NCI-H2029 treated with DMSO at 0.1 percent for 48 hours (cell line): Measurements from ENCODE around the gene KIFC1.

Experiments used
- DNase-seq: peaks from one replicate; lab custom pipeline; 2025; lab: John Stamatoyannopoulos, UW

KIFC1 gene

GRCh38 chr6:33410711-33411631 lies 19.3 kb downstream of the KIFC1 start, which contains the start of gene PHF1:
PHF1 (plus strand) TSS chr6:33411014; CDS start chr6:33412264, 1,250 bp downstream.
- DNase-seq: no peak

GRCh38 chr6:33411632-33412005 lies 20.0 kb downstream of the KIFC1 start:
- no peak for DNase-seq

GRCh38 chr6:33412140-33413009 lies 20.8 kb downstream of the KIFC1 start:
- DNase-seq: no peak

GRCh38 chr6:33413241-33414120 lies 21.9 kb downstream of the KIFC1 start:
- no peak for DNase-seq

DNA sequence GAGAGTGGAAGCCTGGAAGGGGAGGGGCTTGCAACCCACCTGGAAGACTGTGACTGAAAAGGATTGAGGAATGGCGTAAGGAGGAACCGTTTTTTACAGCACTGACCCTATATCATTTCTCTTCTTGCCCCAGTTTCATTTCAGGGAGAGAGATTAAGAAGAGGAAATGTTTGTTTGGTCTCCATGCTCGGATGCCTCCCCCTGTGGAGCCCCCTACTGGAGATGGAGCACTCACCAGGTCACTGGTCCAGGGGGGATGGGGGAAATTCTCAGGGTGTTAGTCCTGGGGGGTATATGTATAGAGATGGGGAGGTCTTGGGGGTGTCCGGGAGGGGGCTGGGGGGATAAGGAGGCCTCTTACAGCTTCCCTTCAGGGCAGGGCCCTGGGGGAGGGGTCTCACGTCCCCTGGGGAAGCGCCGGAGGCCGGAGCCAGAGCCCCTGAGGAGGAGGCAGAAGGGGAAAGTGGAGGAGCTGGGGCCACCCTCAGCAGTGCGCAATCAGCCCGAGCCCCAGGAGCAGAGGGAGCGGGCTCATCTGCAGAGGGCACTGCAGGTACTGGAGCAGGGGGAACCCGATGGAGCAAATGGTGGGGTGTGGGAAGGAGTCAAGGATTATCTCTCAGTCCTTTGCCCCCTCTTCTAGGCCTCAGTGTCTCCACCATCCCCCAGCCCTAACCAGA lies 23.1 kb downstream of the KIFC1 start:
- DNase-seq: no peak

DNA sequence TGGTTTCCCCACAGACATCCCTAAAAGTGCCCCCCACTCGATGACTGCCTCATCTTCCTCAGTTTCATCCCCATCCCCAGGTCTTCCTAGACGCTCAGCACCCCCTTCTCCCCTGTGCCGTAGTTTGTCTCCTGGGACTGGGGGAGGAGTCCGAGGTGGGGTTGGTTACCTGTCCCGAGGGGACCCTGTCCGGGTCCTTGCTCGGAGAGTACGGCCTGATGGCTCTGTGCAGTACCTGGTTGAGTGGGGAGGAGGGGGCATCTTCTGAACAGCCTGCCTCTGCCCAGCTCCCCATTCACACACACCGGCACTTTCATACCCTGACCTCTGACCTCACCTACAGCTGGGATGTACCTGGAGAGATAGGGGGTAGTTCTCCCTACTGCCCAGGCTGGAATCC lies 24.2 kb downstream of the KIFC1 start:
- no peak for DNase-seq

DNA sequence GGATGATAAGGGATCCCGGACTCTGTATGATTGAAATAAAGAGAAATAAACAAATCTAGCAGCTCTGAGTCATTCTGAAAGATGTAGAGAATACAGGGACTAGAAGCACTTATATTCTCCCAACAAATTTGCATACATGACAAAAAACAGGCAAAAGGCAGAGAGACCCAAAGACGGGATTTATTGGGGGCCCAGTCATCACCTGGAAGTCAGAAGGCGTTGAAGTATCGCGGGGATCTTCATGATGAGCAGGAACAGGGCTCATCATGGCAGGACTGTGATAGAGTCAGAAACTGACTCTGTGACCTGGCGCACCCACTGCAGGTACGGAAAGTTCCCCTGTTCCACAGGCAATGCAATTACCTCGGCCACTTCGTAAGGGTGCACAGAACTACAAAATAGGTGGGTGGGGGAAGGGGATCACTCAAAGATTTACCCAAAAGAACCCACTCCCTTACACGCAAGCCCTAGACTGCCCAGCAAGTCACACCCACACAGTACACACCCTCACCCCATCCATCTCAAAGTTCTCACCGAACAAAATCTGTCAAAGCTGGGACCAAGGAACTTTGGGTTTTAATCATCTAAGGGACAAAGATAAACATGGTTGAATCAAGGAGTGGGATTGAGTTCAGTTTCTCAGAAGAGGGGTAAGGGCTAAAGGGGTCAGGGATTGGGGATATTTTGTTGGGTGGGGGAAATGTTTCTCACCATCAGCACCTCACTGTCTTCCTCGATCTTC lies 24.9 kb downstream of the KIFC1 start:
- no peak for DNase-seq

DNA sequence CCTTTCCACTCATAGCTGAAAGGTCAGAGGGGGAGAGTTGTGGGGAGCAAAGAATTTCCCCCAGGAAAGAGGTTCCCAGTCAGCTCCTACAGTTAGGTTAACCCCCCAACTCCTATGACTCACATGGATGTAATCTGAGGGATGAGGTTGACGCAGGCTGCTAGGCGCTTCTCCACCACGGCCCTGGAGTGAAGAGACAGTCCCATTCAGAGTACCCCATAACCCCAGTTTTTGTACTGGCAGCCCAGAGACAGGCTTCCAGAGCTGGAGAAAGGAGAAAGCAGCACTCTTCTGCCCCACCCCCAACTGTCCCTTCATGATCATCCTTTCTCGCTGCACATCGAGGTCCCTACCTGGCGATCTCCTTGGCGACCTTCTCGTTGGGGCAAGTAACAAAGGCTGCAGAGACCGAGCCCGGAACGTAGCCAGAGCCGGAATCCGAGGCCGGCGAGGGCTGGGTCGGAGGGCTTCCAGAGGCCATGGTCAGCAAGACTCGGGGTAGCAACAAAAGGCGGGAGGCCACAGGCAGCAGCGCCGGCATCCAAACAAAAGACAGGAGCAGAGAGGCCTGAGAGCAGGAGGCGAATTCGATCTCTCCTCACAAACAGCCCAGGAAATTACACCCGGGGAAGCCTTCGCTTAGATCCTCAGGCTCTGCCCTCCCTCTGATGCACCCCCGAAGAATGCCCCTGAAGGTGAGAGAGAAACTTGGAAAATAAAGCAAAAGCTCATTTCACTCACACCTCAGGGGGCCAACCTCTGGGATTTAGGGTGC lies 25.7 kb downstream of the KIFC1 start:
- no peak for DNase-seq

DNA sequence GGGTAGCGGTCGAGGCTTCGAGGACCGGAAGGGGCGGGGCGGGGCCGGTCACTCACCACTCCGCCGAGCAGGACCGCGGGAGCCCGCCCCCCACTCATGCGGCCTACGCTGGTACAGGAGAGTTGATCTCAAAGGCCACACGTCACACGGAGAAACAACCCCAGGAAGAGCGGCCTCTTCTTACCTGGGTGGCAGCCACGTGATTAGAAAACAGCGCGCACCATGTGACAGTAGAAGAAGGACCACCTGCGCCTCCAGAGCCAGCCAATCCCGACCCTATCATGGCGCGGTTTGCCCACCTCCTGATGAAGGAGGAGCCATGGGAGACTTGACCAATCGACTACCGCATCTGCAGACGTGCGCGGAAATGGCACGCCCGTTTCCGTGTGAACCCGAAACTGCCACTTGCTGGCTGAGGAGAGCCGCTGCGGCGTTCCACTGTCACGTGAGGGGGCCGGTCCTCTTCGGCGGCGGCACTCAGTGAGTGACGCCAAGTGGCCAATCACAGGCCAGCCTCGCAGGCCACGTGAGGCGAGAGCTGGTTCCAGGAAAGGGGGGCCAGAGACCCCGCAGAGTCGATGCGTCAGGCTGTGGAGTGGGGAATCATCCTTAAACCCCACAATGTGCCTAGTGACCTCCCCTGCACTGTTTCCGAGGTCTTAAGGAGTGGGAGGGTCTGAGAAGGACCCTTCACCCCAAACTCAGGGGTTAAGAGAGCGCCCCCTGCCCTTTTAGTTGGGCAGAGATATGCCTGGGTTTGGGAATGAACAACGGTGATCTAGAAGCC lies 26.5 kb downstream of the KIFC1 start, which contains the start of gene CUTA:
TSS of gene CUTA (minus strand) at position 205 of the 787 bp plus-strand sequence. CDS start at position 98, 107 bp downstream.
- peak; percentile 97 for DNase-seq

DNA sequence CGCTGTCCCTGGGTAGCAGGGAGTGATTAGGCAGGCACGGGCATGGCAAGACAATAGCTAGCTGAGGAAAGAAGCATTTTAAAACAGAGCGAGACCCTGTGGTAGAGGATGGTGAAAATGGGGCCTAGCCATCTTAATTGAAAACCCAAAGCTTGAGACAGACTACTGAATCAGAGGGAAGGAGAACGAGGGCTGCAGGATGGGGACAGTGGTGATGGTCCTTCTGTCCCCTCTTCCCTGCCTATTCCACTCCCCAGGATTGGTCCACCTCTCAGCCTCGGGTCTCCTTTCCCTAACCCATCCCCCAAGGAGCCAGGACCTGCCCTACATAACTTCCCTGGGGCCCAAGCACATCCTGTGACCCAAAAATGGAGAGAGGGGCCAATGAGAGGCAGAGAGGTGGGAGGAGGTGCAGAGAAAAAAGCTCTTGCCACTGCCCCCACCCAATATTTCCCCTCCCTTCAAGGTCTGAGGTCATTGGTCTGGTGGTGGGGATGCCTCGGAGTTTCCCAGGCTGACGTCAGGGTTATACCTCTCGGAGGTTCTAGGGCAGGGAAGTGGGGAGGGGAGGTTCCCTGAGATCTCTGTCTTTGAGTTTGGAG lies 27.2 kb downstream of the KIFC1 start:
- DNase-seq: no peak

DNA sequence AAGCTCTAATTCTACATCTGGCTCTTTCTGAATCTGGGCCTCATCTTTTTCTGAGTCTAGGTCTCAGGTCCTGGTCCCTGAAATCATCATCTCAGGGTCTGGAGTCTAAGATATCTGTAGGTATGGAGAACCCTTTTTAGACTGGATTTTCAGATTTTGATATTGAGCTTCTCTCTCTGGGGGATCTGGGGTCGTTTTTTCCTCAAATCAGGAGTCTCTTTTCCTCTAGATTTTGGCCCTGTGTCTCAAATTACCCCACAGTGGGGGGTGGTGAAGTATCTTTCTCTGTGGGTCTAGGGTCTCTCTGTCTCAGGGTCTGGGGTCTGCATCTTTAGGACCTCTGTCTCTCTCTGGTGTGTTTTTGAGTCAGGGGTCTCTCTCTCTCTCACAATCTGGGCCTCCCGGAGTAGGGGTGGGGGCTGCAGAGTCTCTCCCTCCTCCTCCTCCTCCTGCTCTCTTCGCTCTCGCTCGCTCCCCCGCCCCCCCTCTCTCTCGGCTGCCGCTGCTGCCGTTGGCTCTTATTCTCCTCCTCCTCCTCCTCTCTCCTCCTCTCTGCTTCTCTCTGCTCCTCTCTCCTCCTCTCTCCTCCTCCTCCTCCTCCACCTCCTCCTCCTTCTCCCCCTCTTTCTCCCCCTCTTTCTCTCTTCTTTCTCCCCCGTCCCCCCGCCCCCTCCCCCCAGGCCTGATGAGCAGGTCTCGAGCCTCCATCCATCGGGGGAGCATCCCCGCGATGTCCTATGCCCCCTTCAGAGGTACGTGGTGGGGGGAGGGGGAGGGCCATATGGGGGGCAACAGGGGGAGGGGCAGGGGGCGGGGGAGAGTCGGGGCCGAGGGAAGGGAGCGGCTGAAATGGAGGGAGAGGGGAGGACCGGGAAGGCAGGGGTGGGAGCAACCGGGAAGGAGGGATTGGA lies 28.2 kb downstream of the KIFC1 start, which contains the start of gene SYNGAP1:
TSS of gene SYNGAP1 (plus strand) at position 486 of the 911 bp plus-strand sequence. CDS start at position 686, 200 bp downstream.
- DNase-seq: no peak

- DNase-seq: no peak
These were observed 29.1 kb downstream of the KIFC1 start for GRCh38 chr6:33420491-33421343.

DNA sequence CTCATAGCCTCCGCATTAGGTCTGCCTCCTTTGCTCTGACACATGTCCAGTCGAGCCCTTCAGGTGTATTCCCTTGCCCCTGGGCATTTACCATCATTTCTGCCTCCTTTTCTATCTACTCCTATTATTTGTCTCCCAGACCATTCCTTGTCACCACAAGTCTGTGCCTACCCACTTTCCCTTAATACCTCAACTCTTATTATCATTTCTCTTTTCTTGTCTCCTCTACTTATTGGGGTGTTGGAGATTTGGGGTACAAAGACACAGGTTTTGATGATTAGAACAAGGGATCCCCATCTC lies 29.7 kb downstream of the KIFC1 start:
- DNase-seq: no peak

DNA sequence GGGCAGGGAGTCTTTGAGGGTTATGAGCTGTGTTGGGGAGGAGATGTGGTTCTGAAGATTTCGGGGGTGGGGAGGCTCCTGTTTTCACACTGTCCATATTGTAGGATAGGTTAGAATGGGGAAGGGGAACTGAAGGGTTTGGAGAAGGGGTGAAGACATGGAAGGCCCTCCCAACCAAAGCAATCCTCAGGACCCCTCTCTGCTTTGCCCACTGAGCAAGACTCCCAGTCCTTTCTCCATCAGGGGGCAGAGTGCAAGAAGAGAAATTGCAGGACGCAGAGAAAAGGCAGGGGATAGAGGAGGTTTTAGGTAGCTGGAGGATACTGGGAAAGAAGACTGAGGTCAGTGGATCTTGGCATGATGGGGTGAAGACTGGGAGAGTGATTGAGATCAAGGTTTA lies 32.2 kb downstream of the KIFC1 start:
- DNase-seq: no peak

GRCh38 chr6:33424855-33425667 lies 33.4 kb downstream of the KIFC1 start:
- DNase-seq: no peak
